Sigmoid colon (tissue), 7 donors: Measurements from ENCODE around the gene RXFP4. TPM values are rescaled to one million over a fixed set of nuclear protein-coding genes. Genes with fewer than 3 reads are reported as not detected.

Experiments
- DNase-seq: peaks from one replicate; pipeline ENCODE4 v3.0.0-alpha.2; 2019
- H3K27ac ChIP-seq, 4 donors: fragments of 200-600 bp; sonication (generic); one replicate each; pipeline ENCODE4 v1.5.1; 2016 to 2019; ENCODE audit warnings: mild to moderate bottlenecking in 1 of 4
- H3K27me3 ChIP-seq, 3 donors: fragments of 200-600 bp; sonication (generic); one replicate each; pipeline ENCODE4 v1.5.1; 2019; ENCODE audit warnings: mild to moderate bottlenecking in 1 of 3
- H3K36me3 ChIP-seq, 4 donors: fragments of 200-600 bp; sonication (generic); one replicate each; pipeline ENCODE4 v1.5.1; 2016 to 2019
- H3K4me1 ChIP-seq, 4 donors: fragments of 200-600 bp; sonication (generic); one replicate each; pipeline ENCODE4 v1.5.1; 2017 to 2019
- H3K4me3 ChIP-seq, 4 donors: fragments of 200-600 bp; sonication (generic); one replicate each; pipeline ENCODE4 v1.5.1; 2017 to 2019; ENCODE audit warnings: mild to moderate bottlenecking in 2 of 4, moderate library complexity in 1 of 4
- H3K9me3 ChIP-seq, 4 donors: fragments of 200-600 bp in 3 of 4; sonication (generic) in 3 of 4; one replicate each; pipeline versions ENCODE4 v1.5.1 to v1.6.1; 2013 to 2019
- CTCF ChIP-seq, 4 experiments: fragments of 450-650 bp in 3 of 4; fragments of 200-600 bp in 1 of 4; IDR thresholded peaks; one replicate each; pipeline ENCODE4 v1.5.1; 2016 to 2019; ENCODE audit warnings: antibody characterized with exemption in 4 of 4, mild to moderate bottlenecking in 3 of 4, moderate library complexity in 2 of 4
- EP300 ChIP-seq, 4 donors: sonication (generic); formaldehyde crosslinking; IDR thresholded peaks; one replicate each; pipeline ENCODE4 v1.6.1; 2017; ENCODE audit warnings: antibody characterized with exemption in 4 of 4
- POLR2A ChIP-seq, 2 donors: fragments of 450-650 bp; IDR thresholded peaks; one replicate each; pipeline ENCODE4 v1.6.1; 2016; ENCODE audit warnings: antibody characterized with exemption in 2 of 2, mild to moderate bottlenecking in 2 of 2, moderate library complexity in 2 of 2
- POLR2AphosphoS5 ChIP-seq, 4 donors: sonication (generic); formaldehyde crosslinking; IDR thresholded peaks; one replicate each; pipeline ENCODE4 v1.6.1; 2017; ENCODE audit warnings: antibody characterized with exemption in 4 of 4
- WGBS, 2 donors: extraction: QIAGEN DNeasy Blood & Tissue Kit; methylation state at CpG; one replicate each; pipeline ENCODE4 v1.1.7; 2013; 5-methylcytosine and 5-hydroxymethylcytosine counted together
- intact Hi-C: fragments of 100-400 bp; cut with DNase I; formaldehyde crosslinking; loops from one replicate; pipeline ENCODE4 v1.15.1; 2023
- polyA plus RNA-seq, 3 donors: library from polyadenylated mRNA; stranded (reverse); fragments of 200-250 nt; gene quantifications; one replicate each; pipeline ENCODE4 v1.2.3, GENCODE V29; 2013
- total RNA-seq, 4 donors: library from RNA; depleted of rRNA; stranded (reverse); fragments of >200 nt; gene quantifications; one replicate each; pipeline ENCODE4 v1.1.0, GENCODE V29; 2016
- donor health status: healthy with polysubstance abuse.
- donor health status: Bipolar disorder and iron deficiency.
- donor health status: healthy.

Gene RXFP4
- total and polyA plus RNA-seq, 7 donors, result 1.8 to 2.7 TPM; not detected in 5

GRCh38 chr1:155976913-155977689 lies 35.7 kb downstream of the RXFP4 start:
- H3K4me1 ChIP-seq, result peaks cover 0 to 88% (median 71%) of the 10 kb centered on the region in 4 donors
- intact Hi-C loops, result no loop called here

GRCh38 chr1:155977690-155978324 lies 36.4 kb downstream of the RXFP4 start:
- Histone ChIP-seq H3K4me1 (peaks cover 0 to 86% (median 70%) of the 10 kb centered on the region in 4 donors), H3K27ac (peak overlapping the region; percentile 89 to 98 (median 92)), H3K9me3 (no peaks in the 10 kb centered on the region), H3K27me3 (no peaks in the 10 kb centered on the region), H3K36me3 (no peaks in the 10 kb centered on the region), H3K4me3 (peak overlapping the region; percentile 69 to 96 (median 84))
- 0 to 1% methylated on average over 52 of the region's 52 CpGs for WGBS, 2 donors
- intact Hi-C loops, result no loop called here
- peak; percentile 82 for DNase-seq
- TF ChIP-seq EP300 (IDR thresholded peaks at IDR 0.05) (no peak), POLR2AphosphoS5 (IDR thresholded peaks at IDR 0.05) (peak in 1 of 4 donors; percentile 11)

More at GRCh38 chr1:155976913-155977689, 35.7 kb downstream of the RXFP4 start:
- 5 to 8% methylated on average over 5 of the region's 5 CpGs for WGBS, 2 donors
- no peaks in the 10 kb centered on the region for H3K36me3 ChIP-seq
- no peaks in the 10 kb centered on the region for H3K9me3 ChIP-seq
- H3K27me3 ChIP-seq, result no peaks in the 10 kb centered on the region
- peak overlapping the region; percentile 89 to 98 (median 92) for H3K27ac ChIP-seq
- no peak for TF ChIP-seq POLR2AphosphoS5 (IDR thresholded peaks at IDR 0.05)
- no peak for TF ChIP-seq CTCF (IDR thresholded peaks at IDR 0.05)
- TF ChIP-seq POLR2A (IDR thresholded peaks at IDR 0.05), result no peak
- no peak for TF ChIP-seq EP300 (IDR thresholded peaks at IDR 0.05)
- H3K4me3 ChIP-seq, result peak overlapping the region; percentile 69 to 96 (median 84)
- DNase-seq, result no peak

GRCh38 chr1:155978325-155978972 lies 37.0 kb downstream of the RXFP4 start, which contains the start of gene ARHGEF2:
TSS of gene ARHGEF2 (minus strand) at chr1:155978547. CDS start at chr1:155978427, 120 bp downstream.
- Histone ChIP-seq H3K4me3 (peak within 1 kb of the TSS; percentile 69 to 96 (median 84)), H3K36me3 (no peaks in the 10 kb centered on the region), H3K9me3 (no peaks in the 10 kb centered on the region), H3K27me3 (no peaks in the 10 kb centered on the region), H3K27ac (peak within 1 kb of the TSS; percentile 89 to 98 (median 92)), H3K4me1 (peaks cover 0 to 86% (median 72%) of the 10 kb centered on the region in 4 donors)
- TF ChIP-seq POLR2AphosphoS5 (IDR thresholded peaks at IDR 0.05) (peak; percentile 70 to 79 (median 71)), EP300 (IDR thresholded peaks at IDR 0.05) (no peak), POLR2A (IDR thresholded peaks at IDR 0.05) (peak; percentile 26 to 43), CTCF (IDR thresholded peaks at IDR 0.05) (peak in 1 of 4 experiments; percentile 10)
- 0% methylated on average over 52 of the region's 52 CpGs for WGBS, 2 donors
- intact Hi-C loops, result no loop called here
- peak; percentile 92 for DNase-seq

GRCh38 chr1:155978973-155979429 lies 37.6 kb downstream of the RXFP4 start:
- Histone ChIP-seq H3K27ac (peak overlapping the region; percentile 89 to 98 (median 92)), H3K4me3 (peak overlapping the region; percentile 69 to 96 (median 84)), H3K36me3 (no peaks in the 10 kb centered on the region), H3K27me3 (no peaks in the 10 kb centered on the region), H3K4me1 (peaks cover 0 to 85% (median 69%) of the 10 kb centered on the region in 4 donors), H3K9me3 (no peaks in the 10 kb centered on the region)
- 1 to 3% methylated on average over 8 of the region's 8 CpGs for WGBS, 2 donors
- TF ChIP-seq POLR2AphosphoS5 (IDR thresholded peaks at IDR 0.05) (no peak), CTCF (IDR thresholded peaks at IDR 0.05) (no peak), POLR2A (IDR thresholded peaks at IDR 0.05) (no peak), EP300 (IDR thresholded peaks at IDR 0.05) (no peak)
- peak; percentile 73 for DNase-seq
- intact Hi-C loops, result no loop called here
